ENCODE data around the gene SLC6A17.

SLC6A17 gene

DNA sequence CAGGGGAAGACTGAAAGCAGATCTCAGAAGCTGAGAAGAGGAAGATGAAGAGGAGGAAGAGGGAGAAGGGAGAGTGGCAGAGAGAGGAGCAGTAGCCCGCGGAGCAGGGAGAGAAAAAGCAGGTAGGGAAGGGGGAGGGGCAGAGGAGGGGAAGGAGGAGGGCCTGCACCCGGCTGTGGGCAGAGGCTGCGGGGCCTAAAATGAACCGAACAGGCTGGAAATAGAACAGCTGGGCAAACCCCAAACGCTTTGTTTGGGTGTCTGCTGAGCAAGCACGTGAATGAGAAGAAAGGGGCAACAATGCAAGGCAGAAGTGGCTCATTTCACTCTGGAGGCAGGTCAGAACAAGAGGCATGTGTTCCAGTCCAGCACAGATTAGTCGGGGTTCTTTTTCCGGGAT is 93.3 kb downstream of the SLC6A17 start:
- DNase-seq, result no peak

- no peak for DNase-seq
Observed at GRCh38 chr1:110245876-110246620, 95.8 kb downstream of the SLC6A17 start.

DNA sequence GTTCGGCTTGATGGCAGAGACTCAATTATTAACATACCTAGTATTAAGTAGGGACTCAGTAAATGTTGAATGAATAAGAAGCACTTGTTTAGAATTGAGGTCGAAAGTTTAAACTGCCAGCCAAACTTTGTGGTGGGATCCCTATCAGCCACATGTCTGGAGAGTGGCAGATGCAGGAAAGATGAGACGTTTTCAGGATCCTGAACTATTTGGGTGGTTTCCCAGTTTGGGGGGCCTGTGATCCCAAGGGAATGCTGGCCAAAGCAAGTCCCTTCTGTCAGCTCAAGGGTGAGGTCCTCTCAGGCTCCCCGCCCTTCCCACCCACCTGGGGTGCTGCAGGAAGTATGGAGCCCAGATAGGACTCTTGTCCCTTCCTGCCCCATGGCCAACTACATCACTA is 98.5 kb downstream of the SLC6A17 start:
- no peak for DNase-seq

DNA sequence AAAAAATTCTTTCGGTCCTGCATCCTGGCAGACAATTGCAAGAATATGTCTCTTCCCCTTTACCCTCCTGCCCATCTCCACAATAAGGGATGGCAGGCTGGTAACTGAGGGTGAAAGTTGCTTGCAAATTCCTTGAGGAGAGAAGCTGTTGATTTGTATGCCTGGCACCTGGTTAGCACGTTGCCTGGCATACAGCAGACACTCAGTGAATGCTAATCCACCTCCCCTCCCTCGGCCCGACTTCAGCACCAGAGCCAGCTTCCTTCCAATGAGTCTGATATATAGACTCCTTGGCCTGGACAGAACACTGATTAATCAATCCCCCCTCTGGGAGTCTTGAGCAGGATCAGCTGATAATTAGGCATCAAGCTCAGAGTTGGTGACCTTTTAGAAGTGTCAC is 99.0 kb downstream of the SLC6A17 start:
- no peak for DNase-seq

GRCh38 chr1:110250008-110250407 is 99.7 kb downstream of the SLC6A17 start:
- peak; percentile 32 for DNase-seq

DNA sequence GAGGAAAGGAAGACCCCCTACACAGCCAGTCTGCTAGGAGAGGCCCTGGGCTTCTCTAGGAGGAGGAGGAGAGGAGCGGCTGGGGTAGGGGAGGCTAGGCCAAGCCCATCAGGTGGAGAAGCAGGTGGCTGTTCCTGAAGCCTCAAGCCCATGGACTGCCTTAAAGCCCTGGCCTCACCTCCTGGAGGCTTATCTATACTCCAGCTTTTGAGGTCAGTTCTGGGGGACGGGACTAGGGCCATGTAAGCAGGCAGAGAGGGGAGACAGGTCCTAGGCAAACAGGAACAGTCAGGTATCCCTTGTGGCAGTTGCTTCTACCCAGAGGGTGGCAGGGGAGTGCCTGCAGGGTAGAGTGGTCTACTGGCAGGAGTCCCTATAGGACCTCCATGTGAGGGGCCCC is 100.5 kb downstream of the SLC6A17 start:
- no peak for DNase-seq
